ENCODE results near the gene CLTCL1.
"Not testable (repeated sequence)": the region's sequence is repeated elsewhere in the genome, so short reads cannot be mapped to it uniquely, and the experiment has no call there.

Gene CLTCL1

DNA sequence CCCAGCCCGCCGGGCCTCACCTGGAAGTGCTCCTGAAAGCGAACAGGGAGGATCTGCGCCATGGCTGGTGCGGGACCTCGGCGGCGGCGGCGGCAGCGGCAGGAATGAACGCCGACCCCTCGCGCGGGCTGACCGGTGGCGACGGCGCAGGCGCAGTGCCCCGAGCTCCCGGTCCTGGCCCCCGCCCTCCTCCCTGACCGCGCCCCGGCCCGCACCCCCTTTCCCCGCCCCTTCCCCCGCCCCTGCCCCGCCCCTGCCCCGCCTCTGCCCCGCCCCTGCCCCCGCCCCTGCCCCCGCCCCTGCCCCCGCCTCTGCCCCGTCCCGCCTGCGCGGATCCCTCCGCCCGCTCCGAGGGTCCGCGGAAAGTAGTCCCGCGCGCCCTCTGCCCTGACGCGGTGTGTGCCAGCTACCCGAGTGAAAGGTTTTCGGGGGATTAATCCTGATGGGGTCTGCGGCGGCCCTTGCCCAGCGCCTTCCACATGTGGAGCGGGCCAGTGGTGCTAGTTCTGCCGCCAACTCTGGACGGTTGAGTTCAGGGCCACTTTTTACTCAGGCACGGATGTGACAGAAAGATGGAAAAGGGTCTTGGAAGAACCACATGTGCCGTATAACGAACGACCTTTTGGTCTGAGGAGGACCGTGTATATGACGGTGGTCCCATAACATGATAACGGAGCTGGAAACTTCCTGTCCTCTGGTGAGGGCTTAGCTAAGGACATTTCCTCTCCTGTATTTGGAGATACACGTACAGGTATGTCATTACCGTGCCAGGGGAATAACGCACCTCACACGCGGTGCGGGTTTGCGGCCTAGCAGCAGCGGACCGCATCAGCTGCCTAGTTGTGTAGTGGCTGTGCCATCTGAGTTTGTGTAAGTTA lies at the start of gene CLTCL1:
TSS of gene CLTCL1 (minus strand) at position 140 of the 878 bp plus-strand sequence. CDS start at position 62, 78 bp downstream.
- DNase-seq, result peak; percentile 66

DNA sequence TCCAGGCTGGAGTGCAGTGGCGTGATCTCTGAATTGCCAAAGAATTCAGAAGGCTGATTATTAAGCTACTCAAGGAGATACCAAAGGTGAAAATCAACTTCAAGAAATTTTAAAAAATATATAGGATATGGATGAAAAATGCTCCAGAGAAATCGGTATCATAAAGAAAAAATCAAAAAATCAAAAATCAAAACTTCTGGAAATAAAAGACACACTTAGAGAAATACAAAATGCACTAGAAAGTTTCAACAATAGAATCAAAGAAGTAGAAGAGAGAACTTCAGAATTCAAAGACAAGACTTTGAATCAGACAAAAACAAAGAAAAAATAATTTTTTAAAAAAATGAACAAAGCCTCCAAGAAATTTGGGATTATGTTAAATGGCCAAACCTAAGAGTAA lies 45.6 kb upstream of the CLTCL1 start:
- DNase-seq, result no peak

DNA sequence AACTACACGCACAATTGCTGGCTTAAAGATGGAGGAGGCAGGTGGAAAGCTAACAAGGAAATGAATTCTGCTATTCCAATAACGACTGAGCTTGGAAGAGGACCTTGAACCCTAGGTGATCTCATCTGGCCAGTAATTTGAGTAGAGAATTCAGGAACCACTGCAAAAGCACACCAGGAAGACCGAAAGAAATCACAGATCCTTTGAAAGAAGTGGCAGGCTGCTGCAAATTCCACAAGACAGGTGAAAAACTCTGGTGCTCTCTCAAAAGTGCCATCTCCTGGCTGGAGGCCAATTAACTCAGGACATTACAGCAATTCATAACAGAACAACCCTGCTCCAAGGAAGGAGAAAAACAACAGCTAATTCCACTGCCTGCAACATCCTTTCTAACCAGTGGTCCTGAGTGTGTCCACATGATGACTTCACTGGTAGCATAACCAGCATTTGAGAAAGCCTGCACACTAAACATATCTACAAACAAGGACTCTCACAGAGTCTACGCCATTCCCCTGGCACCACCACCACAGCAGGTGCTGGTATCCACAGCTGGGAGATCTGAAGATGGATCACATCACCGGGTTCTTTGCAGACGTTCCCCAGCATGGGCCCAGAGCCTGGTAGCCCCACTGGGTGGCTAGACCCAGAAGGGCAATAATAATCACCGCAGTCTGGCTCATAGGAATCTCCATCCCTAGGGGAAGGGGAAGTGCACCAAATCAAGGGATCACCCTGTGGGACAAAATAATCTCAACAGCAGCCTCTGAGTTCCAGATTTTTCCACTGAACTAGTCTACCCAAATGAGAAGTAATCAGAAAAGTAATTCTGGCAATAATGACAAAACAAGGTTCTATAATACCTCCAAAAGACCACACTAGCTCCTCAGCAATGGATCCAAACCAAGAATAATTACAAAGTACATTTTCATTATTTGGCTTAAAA lies 44.9 kb upstream of the CLTCL1 start:
- no peak for DNase-seq

DNA sequence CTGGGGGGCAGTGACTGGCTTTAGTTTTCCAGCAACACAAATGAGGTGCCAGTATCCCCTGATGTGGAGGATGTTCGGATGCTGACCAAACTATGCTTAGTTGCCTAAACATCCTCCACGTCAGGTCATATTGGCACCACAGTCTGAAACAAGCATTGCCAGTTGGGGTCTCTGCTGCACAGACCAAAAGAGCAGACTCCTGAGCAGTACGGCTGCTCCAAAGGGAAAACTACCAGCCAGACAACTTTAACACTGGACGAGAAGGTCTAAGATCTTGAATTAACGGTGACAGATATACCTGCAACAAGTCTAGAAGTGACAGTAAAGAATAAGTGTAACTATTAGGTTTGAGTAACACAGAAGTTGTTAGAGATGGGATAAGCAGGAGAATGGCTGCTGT lies 40.5 kb upstream of the CLTCL1 start:
- no peak for DNase-seq

DNA sequence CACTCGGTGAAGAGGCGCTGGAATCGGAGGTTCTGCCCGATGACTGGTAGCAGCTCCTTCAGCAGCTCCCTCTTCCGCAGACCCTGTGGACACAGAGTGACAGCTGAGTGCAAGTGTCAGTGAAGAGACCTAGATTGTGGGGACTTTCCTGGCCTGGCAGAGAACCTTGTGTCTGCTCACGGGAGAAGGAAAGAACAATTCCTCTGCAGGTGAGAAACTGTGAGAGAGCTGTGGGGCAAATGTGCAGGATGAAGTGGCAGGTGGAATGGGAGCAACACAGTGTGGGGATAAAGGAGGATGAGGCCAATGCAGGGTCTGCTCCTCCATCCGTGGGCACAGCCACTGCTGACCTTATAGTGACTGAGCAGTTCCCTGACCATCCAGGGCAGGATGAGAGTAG lies 40.0 kb upstream of the CLTCL1 start:
- DNase-seq, result no peak

DNA sequence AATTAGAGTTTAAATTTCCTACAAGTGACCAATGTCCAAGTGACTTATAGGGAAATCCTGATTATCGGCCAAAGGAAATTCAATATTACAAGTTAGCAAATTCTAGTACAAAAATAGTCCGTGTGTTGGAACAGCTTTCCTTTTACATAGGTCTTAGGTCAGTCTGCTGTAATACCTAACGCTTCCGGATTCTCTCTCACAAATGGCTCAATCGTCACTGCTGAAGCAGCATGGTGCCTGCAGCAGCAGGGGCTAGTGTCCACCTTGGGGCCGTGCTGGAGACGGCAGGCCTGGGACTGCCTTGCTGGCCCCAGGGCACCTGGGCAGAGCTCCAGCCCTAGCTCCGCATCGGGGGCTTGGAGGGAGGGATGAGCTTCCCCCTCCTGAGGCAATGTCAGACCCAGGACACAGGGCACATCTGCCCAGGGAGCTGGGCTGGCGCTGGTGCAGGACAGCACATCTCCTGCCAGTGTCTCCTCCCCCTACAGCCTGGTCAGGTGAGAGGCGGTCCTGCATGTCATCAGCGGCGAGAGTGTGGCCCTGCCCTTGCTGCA lies 39.4 kb upstream of the CLTCL1 start:
- DNase-seq, result no peak

DNA sequence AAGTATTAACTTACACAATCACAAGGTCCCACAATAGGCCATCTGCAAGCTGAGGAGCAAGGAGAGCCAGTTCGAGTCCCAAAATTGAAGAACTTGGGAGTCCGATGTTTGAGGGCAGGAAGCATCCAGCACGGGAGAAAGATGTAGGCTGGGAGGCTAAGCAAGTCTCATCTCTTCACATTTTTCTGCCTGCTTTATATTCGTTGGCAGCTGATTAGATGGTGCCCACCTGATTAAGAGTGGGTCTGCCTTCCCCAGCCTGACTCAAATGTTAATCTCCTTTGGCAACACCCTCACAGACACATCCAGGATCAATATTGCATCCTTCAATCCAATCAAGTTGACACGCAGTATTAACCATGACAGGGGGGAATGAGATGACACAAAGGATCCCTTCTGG lies 38.7 kb upstream of the CLTCL1 start:
- DNase-seq, result not testable (repeated sequence)

DNA sequence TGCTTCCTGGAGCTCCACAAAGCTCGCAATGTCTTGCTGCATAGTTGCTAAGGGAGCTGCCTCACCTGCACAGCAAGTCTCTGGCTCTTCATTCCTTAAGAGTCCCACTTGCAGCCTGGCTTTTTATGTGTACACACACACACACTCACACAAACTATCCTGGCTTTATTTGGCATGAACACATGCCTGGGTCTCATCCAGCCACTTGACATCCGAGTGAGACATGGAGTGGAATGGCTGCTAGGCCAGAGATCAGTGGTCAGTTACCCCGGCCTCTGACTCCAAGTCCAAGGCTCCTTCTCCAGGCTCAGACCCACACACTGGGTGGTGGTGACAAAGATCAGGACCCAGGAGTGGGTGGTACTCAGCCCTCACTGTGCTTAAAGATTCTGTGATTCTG lies 37.9 kb upstream of the CLTCL1 start:
- no peak for DNase-seq

DNA sequence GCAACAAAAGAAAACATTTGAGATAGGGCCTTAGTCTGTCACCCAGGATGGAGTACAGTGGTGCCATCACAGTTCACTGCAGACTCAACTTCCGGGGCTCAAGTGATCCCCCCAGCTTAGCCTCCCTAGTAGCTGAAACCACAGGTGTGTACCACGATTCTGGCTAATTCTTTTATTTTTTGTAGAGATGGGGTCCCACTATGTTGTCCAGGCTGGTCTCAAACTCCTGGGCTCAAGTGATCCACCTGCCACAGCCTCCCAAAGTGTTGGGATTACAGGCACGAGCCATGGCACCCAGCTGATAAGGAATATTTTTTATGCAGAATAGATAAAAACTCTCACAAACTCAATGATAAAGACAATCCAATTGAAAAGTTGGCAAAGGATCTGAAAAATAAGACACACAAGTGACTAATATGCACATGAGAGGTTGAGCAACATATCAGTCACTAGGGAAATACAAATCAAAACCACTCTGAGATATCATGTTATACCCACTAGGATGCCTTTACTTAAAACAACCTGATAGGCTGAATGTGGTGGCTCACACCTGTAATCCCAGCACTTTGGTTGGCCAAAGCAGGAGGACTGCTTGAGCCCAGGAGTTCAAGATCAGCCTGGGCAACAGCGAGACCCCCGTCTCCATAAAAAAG lies 33.9 kb upstream of the CLTCL1 start:
- no peak for DNase-seq

DNA sequence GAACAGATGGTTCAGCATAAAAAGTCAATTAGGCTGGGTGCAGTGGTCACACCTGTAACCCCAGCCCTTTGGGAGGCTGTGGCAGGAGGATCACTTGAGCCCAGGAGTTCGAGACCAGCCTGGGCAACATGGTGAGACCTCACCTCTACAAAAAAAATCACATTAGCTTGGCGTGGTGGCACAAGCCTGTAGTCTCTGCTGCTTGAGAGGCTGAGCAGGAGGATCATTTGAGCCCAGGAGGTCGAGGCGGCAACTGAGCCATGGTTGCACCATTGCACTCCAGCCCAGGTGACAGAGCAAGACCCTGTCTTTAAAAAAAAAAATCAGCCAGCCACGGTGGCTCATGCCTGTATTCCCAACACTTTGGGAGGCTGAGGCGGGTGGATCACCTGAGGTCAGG lies 31.9 kb upstream of the CLTCL1 start:
- not testable (repeated sequence) for DNase-seq

DNA sequence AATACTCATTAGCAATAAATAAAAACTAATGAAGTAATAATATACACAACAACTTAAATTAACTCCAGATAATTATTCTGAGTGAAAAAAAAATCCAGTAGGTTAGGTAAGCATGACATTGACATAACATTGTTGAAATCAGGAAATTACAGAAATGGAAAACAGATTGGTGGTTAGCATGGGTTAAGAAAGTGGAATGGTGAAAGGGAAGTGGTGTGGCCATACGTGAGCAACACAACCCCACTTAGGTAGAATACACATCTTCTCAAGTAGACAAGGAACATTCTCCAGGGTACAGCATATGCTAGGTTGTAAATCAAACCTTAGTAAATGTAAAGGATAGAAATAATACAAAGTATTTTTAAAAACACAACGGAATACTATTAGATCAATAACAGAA lies 30.2 kb upstream of the CLTCL1 start:
- DNase-seq, result no peak

DNA sequence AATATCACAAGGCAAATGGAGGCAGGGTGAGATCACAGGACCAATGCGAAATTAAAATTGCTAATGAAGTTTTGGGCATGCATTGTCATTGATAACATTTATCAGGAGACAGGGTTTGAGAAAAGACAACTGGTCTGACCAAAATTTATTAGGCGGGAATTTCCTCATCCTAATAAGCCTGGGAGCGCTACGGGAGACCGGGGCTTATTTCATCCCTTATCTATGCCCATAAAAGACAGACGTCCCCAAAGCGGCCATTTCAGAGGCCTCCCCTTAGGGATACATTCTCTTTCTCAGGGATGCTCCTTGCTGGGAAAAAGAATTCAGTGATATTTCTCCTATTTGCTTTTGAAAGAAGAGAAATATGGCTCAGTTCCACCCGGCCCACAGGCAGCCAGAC lies 28.6 kb upstream of the CLTCL1 start:
- DNase-seq, result not testable (repeated sequence)

DNA sequence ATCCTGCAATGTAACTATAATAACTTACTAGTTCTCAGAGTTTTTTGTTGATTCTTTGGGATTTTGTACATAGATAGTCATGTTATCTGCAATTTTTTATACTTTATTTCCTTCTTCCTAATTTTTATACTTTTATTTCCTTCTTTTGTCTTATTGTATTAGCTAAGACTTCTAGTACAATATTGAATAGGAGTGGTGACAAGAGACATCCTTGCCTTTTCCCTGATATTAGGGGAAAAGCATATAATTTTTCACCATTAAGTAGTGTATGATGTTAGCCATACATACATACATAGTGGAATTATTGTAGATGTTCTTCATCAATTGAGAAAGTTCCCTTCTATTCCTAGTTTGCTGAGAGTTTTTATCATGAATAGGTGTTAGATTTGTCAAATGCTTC lies 27.8 kb upstream of the CLTCL1 start:
- DNase-seq, result no peak

DNA sequence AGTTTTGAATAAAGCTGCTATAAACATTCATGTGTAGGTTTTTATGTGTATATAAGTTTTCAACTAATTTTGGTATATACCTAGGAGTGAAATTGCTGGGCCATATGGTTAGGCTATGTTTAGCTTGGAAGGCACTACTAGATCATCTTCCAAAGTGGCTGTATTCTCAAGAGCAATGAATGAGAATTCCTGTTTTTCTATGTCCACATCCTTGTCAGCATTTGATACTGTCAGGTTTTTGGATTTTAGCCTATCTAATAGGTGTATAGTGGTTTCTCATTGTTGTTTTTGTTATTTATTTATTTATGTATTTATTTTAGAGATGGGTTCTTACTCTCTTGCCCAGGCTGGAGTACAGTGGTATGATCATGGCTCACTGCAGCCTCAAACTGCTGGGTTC lies 26.3 kb upstream of the CLTCL1 start:
- no peak for DNase-seq

DNA sequence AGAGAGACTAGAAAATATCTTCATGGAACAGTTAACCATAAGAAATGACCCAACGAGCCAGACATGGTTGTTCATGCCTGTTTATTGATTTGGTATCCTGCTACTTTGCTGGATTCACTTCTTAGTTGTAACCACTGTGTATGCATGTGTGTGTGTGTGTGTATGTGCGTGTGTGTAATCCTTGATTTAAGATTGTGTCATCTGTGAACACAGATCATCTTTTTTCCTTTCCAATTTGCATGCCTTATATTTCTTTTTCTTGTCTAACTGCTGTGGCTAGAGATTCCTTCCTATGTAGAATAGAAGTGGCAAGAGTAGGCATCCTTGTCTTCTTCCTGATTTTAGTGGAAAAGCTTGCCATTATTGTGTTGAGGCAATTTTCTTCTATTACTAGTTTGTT lies 16.4 kb upstream of the CLTCL1 start:
- no peak for DNase-seq

DNA sequence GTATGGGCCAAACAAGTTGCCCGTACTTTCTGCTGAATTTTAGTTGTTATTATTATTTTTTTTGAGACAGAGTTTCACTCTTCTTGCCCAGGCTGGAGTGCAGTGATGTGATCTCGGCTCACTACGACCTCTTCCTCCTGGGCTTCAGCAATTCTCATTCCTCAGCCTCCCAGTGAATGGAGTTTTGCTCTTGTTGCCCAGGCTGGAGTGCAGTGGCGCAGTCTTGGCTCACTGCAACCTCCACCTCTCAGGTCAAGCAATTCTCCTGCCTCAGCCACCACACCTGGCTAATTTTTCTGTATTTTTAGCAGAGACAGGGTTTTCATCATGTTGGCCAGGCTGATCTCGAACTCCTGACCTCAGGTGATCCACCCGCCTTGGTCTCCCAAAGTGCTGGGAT lies 15.0 kb upstream of the CLTCL1 start:
- not testable (repeated sequence) for DNase-seq

DNA sequence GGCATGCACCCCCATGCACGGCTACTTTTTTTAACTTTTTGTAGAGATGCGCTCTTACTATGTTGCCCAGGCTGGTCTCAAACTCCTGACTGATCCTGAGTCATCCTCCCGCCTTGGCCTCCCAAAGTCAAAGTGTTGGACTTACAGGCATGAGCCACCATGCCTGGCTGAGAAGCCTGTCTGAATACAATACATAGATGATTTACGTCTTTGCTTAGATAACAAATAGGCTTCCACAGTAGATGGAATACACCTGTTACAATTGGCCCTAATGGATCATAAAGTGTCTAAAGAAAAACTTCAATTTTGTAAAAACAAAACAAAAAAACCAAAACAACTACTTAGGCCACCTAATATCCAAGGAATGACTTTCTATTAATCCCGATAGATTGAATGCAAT lies 13.0 kb upstream of the CLTCL1 start:
- DNase-seq, result no peak

DNA sequence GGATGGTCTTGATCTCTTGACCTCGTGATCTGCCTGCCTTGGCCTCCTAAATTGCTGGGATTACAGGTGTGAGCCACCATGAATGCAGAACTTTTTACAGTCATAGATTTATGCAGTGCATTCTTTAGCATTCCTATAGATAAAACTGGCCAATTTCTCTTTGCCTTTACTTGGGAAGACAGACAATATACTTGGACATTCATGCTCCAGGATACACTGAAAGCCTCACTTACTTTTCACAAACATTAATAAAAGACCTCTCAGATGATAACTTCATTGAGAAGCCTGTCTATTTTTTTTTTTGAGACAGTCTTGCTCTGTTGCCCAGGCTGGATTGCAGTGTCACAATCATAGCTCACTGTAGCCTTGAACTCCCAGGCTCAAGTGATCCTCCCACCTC lies 12.3 kb upstream of the CLTCL1 start:
- no peak for DNase-seq

DNA sequence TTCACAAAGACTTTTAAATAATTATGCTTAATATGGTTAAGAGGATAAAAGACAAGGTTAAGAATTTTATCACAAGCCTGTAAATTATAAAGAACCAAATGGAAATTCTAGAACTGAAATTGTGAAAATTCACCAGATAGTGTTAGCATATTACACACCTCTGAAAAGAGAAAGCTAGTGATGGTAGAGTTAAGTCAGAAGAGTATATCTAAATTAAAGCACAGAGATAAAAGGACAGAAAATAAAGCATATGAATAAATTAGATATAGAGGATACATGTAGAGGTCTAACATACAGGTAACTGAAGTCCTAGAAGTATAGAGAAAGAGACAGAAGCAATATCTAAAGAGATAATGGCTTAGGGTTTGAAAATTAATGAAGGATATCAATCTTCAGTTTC lies 4.2 kb upstream of the CLTCL1 start:
- DNase-seq, result no peak

DNA sequence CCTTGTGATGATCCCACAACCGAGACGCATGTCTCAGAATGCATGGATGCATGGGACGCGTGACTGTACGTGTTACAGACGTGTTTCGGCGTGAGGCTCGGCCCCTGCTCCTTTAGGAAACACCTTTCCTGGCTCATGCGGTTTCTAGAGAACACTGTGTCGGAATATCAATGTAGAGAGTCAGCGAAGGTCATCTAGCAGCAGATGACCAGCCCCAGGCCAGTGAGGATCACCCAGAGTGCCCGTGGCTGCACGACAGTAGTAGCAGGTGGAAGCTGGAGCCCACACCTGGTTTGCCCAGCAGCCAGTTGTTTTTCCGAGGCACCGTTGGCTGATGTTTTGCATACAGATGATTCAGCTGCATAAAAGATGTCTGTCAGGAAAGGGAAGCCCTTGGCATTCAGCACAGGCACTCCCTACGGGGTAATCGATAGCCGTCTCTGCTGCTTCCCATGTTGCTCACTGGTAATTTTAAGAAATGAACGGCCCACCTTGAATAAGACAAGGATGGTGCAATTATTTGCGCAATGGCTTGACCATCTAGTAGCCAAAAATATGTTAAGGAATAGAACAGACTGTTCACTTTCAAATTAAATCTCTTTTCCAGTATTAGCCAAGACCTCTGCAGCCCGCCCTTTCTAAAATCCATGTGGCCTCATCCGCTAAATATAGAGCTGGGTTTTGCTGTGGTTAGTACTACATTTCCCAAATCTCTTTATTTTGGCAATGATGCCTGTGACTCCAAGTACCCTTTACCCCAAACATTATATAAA lies 1.1 kb upstream of the CLTCL1 start:
- DNase-seq, result no peak

DNA sequence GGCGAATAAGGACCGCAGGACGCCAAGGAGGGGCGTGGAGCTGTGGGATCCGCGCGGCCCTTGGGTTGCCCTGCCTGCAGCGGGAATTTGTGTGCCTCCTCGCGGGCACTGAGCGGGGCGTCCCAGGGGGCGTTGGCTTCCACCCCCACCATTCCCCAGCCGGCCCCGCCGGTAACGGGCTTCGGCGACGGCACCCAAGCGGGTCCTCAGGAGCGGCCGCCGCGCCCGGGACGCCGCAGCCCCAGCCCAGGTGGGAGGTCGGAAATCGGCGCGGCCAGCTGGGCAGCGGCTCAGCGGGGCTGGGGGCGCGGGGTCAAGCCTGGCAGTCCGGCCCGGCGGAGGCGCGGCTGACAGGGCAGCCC lies 320 bp downstream of the CLTCL1 start:
- DNase-seq, result no peak
